Tibial nerve (tissue), 4 donors: ENCODE measurements around the gene MEGF8.

ENCODE experiments used
- EP300 ChIP-seq, 2 donors: sonication (generic); formaldehyde crosslinking; IDR thresholded peaks; one replicate each; pipeline ENCODE4 v1.6.1; 2017; ENCODE audit warnings: antibody characterized with exemption in 2 of 2, mild to moderate bottlenecking in 1 of 2
- POLR2A ChIP-seq, 2 donors: fragments of 450-650 bp; IDR thresholded peaks; one replicate each; pipeline ENCODE4 v1.6.1; 2017; ENCODE audit warnings: antibody characterized with exemption in 2 of 2, mild to moderate bottlenecking in 2 of 2, moderate library complexity in 2 of 2
- TF ChIP-seq, protein P1 (sequence below), 5 experiments: fragments of 200-600 bp in 3 of 5; fragments of 450-650 bp in 2 of 5; sonication (generic) in 3 of 5; IDR thresholded peaks; one replicate each; pipeline ENCODE4 v1.5.1; 2016 to 2019; ENCODE audit warnings: antibody characterized with exemption in 5 of 5, mild to moderate bottlenecking in 3 of 5, moderate library complexity in 2 of 5

DNA sequence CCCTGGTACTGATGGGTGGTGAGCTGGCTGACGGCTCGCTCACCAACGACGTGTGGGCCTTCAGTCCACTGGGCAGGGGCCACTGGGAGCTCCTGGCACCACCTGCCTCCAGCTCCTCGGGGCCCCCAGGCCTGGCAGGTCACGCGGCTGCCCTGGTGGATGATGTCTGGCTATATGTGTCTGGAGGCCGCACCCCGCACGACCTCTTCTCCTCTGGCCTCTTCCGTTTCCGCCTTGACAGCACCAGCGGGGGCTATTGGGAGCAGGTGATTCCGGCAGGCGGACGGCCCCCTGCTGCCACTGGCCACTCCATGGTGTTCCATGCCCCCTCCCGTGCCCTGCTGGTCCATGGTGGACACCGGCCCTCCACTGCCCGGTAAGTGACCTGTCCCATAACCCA, 10.5 kb downstream of the MEGF8 start:
- TF ChIP-seq, protein P1, sequence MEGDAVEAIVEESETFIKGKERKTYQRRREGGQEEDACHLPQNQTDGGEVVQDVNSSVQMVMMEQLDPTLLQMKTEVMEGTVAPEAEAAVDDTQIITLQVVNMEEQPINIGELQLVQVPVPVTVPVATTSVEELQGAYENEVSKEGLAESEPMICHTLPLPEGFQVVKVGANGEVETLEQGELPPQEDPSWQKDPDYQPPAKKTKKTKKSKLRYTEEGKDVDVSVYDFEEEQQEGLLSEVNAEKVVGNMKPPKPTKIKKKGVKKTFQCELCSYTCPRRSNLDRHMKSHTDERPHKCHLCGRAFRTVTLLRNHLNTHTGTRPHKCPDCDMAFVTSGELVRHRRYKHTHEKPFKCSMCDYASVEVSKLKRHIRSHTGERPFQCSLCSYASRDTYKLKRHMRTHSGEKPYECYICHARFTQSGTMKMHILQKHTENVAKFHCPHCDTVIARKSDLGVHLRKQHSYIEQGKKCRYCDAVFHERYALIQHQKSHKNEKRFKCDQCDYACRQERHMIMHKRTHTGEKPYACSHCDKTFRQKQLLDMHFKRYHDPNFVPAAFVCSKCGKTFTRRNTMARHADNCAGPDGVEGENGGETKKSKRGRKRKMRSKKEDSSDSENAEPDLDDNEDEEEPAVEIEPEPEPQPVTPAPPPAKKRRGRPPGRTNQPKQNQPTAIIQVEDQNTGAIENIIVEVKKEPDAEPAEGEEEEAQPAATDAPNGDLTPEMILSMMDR (IDR thresholded peaks at IDR 0.05): no peak
- no peak for TF ChIP-seq POLR2A (IDR thresholded peaks at IDR 0.05)
- no peak for TF ChIP-seq EP300 (IDR thresholded peaks at IDR 0.05)
